Gastrocnemius medialis (tissue), 4 donors: ENCODE measurements around the gene ZFAND6.

Experiments used
- CTCF ChIP-seq, 5 experiments: fragments of 450-650 bp in 3 of 5; fragments of 200-600 bp in 2 of 5; sonication (generic) in 2 of 5; IDR thresholded peaks in 4 of 5; conservative IDR thresholded peaks in 1 of 5; 1 replicate in 4 of 5; 2 replicates in 1 of 5; pipeline ENCODE4 v1.5.1; 2016 to 2019; ENCODE audit warnings: antibody characterized with exemption in 5 of 5, mild to moderate bottlenecking in 3 of 5, moderate library complexity in 3 of 5
- POLR2A ChIP-seq, 2 donors: fragments of 450-650 bp; IDR thresholded peaks; one replicate each; pipeline ENCODE4 v1.6.1; 2017; ENCODE audit warnings: antibody characterized with exemption in 2 of 2, mild to moderate bottlenecking in 2 of 2, moderate library complexity in 2 of 2

- no peak for TF ChIP-seq POLR2A (IDR thresholded peaks at IDR 0.05)
- no peak for TF ChIP-seq CTCF (IDR thresholded peaks at IDR 0.05 in 4 of 5, conservative IDR thresholded peaks at IDR 0.05 in 1 of 5)
These were observed 96.8 kb downstream of the ZFAND6 start for GRCh38 chr15:80156176-80156720.
